ENCODE results near the gene BTBD16. TPM values are rescaled to one million over a fixed set of nuclear protein-coding genes. Genes with fewer than 3 reads are reported as not detected.

Gene BTBD16
- polyA plus RNA-seq, 3 donors = not detected

DNA sequence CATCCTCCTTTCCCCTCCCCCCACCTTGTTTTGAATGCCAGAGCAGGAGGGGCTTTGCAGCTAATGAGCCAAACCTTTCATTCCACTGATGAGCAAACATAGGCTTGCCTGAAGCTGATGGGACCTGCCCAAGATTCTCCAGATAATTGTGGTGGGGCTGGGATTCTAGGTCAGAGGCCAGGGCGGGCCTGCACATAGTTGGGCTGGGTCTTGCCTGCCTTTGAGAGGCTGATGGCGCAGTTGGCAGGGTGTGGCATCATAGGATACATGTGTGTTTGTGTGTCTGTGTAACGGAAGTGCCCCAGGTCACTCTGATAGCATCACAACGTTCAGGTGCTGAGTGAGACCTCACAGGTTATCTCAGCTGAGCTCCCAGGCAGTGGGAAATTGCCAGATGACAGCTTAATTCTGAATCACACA, 22.9 kb downstream of the BTBD16 start:
- Histone ChIP-seq H3K4me1 (ENCODE audit: control insufficient read depth in 1 of 2, insufficient read depth in 2 of 2, low read length in 2 of 2) (no peaks in the 10 kb centered on the region), H3K36me3 (replicated peaks in 1 of 2; ENCODE audit: control insufficient read depth in 1 of 2, insufficient read depth in 2 of 2, low read length in 2 of 2) (no peaks in the 10 kb centered on the region), H2AFZ (ENCODE audit: insufficient read depth, low read depth, low read length, poor library complexity, severe bottlenecking) (no peak overlapping the region), H3K4me3 (replicated peaks in 1 of 3; ENCODE audit: low read depth in 2 of 3, low read length in 3 of 3) (no peak overlapping the region), H3K79me2 (ENCODE audit: insufficient read depth, low read length) (no peaks in the 10 kb centered on the region), H3K9ac (ENCODE audit: insufficient read depth, low read length, poor library complexity, severe bottlenecking) (no peak overlapping the region), H3K9me3 (replicated peaks in 1 of 2; ENCODE audit: control insufficient read depth in 1 of 2, insufficient read depth in 1 of 2, low read length in 2 of 2) (no peaks in the 10 kb centered on the region), H3K27ac (ENCODE audit: low read depth in 1 of 2, low read length in 2 of 2) (no peak overlapping the region), H4K20me1 (ENCODE audit: insufficient read depth, low read length) (no peaks in the 10 kb centered on the region), H3K4me2 (replicated peaks; ENCODE audit: extremely low read depth, low read length, poor library complexity, severe bottlenecking) (no peak overlapping the region), H3K27me3 (ENCODE audit: control insufficient read depth in 2 of 2, insufficient read depth in 2 of 2, low read length in 2 of 2) (no peaks in the 10 kb centered on the region)
- Mint-ChIP-seq H3K36me3 (no peaks in the 10 kb centered on the region), H3K9me3 (no peaks in the 10 kb centered on the region), H3K4me3 (no peak overlapping the region), H3K27ac (no peak overlapping the region), H3K27me3 (ENCODE audit: low read depth in 3 of 3) (peaks cover 3 to 9% (median 6%) of the 10 kb centered on the region in 3 donors), H3K4me1 (no peaks in the 10 kb centered on the region)
- DNase-seq = no peak
- 100% methylated on average over 3 of the region's 4 CpGs for WGBS (ENCODE audit: insufficient coverage)
- intact Hi-C loops (cut with micrococcal nuclease) = loop anchor here in 1 of 2 donors (10.0 kb wide), 1 partner anchor 271 kb away; the partner anchor contains the start of gene DMBT1
- TF ChIP-seq, protein P1, sequence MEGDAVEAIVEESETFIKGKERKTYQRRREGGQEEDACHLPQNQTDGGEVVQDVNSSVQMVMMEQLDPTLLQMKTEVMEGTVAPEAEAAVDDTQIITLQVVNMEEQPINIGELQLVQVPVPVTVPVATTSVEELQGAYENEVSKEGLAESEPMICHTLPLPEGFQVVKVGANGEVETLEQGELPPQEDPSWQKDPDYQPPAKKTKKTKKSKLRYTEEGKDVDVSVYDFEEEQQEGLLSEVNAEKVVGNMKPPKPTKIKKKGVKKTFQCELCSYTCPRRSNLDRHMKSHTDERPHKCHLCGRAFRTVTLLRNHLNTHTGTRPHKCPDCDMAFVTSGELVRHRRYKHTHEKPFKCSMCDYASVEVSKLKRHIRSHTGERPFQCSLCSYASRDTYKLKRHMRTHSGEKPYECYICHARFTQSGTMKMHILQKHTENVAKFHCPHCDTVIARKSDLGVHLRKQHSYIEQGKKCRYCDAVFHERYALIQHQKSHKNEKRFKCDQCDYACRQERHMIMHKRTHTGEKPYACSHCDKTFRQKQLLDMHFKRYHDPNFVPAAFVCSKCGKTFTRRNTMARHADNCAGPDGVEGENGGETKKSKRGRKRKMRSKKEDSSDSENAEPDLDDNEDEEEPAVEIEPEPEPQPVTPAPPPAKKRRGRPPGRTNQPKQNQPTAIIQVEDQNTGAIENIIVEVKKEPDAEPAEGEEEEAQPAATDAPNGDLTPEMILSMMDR (IDR thresholded peaks at IDR 0.05) = no peak

DNA sequence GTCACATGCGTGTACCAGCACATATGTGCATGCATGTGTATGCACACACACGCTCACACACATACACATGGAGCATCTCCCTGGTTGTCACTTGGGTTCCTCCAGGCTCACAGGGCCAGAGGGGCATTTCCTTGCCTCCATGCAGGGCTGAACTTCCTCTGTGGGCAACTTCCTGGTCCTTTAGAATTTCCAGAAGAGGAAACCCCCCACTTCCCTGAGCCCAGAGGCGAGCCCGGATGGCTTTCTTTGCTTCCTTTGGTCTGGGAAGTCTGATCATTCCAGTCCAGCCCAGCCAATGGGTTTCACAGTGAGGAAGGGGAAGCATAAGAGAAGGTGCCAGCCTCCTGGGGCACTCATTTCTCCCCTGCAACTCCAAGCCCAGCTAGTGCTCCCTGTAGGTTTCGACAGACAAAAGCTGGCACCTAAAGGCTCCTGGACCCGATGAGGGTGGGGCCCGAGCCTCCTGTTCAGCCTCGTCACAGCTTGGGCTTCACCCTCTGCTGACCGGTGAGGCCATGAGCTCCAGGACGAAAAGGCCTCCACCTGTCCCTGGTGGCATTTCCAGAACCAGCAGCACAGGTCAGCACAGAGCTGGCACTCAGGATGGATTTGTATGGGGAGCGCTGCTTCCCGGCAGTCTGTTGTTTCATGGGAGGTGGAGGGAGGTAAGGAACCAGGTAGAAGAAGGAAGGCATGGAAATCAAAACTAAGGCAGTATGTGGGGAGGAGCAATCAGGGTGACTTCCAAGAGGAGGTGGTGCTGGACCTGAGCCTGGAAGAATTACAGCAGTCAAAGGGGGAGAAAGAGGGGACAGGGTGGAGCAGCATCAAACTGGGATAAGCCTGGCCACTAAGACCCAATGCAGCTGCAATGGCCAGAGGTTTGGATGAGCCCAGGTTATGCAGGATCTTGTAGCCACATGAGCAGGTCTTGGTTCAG, 23.7 kb downstream of the BTBD16 start:
- H4K20me1 ChIP-seq (ENCODE audit: insufficient read depth, low read length) = no peaks in the 10 kb centered on the region
- H3K27me3 ChIP-seq (ENCODE audit: control insufficient read depth in 2 of 2, insufficient read depth in 2 of 2, low read length in 2 of 2) = no peaks in the 10 kb centered on the region
- no peaks in the 10 kb centered on the region for H3K4me1 ChIP-seq (ENCODE audit: control insufficient read depth in 1 of 2, insufficient read depth in 2 of 2, low read length in 2 of 2)
- TF ChIP-seq, protein P1 (IDR thresholded peaks at IDR 0.05) = no peak
- H3K9me3 ChIP-seq (replicated peaks in 1 of 2; ENCODE audit: control insufficient read depth in 1 of 2, insufficient read depth in 1 of 2, low read length in 2 of 2) = no peaks in the 10 kb centered on the region
- intact Hi-C loops (cut with micrococcal nuclease) = loop anchor here (5.0 to 10.0 kb wide), 3 partner anchors 143 to 273 kb away; partner anchors contain the start of gene DMBT1 (in 1 of the 2)
- Mint-ChIP-seq H3K9me3 (no peaks in the 10 kb centered on the region), H3K27ac (peak overlapping the region in 1 of 7 donors; percentile 28), H3K36me3 (no peaks in the 10 kb centered on the region), H3K27me3 (ENCODE audit: low read depth in 3 of 3) (peaks cover 3 to 9% (median 6%) of the 10 kb centered on the region in 3 donors), H3K4me3 (no peak overlapping the region), H3K4me1 (no peaks in the 10 kb centered on the region)
- no peak overlapping the region for H3K27ac ChIP-seq (ENCODE audit: low read depth in 1 of 2, low read length in 2 of 2)
- H3K79me2 ChIP-seq (ENCODE audit: insufficient read depth, low read length) = no peaks in the 10 kb centered on the region
- H3K36me3 ChIP-seq (replicated peaks in 1 of 2; ENCODE audit: control insufficient read depth in 1 of 2, insufficient read depth in 2 of 2, low read length in 2 of 2) = no peaks in the 10 kb centered on the region
- 90% methylated on average over 10 of the region's 12 CpGs for WGBS (ENCODE audit: insufficient coverage)
- no peak overlapping the region for H3K9ac ChIP-seq (ENCODE audit: insufficient read depth, low read length, poor library complexity, severe bottlenecking)
- no peak for DNase-seq
- no peak overlapping the region for H3K4me3 ChIP-seq (replicated peaks in 1 of 3; ENCODE audit: low read depth in 2 of 3, low read length in 3 of 3)
- no peak overlapping the region for H2AFZ ChIP-seq (ENCODE audit: insufficient read depth, low read depth, low read length, poor library complexity, severe bottlenecking)
- no peak overlapping the region for H3K4me2 ChIP-seq (replicated peaks; ENCODE audit: extremely low read depth, low read length, poor library complexity, severe bottlenecking)
